ENCODE measurements around the gene PDSS1. TPM values are rescaled to one million over a fixed set of nuclear protein-coding genes. Genes with fewer than 3 reads are reported as not detected.
A peak's percentile ranks its signal among the peaks of the same experiment; 100 is the strongest.

The PDSS1 gene
- total and polyA plus RNA-seq, 9 of the 15 experiments (the other 6 are each of a cell fraction or from before 2014, with no cell fraction given), result 11.0 to 59.5 (median 45.3) TPM

- TF ChIP-seq DDX20 (tag; IDR thresholded peaks at IDR 0.05; ENCODE audit: low read depth) (no peak), EGR1 (conservative IDR thresholded peaks at IDR 0.05) (no peak), HSF4 (CRISPR knock-in tag; IDR thresholded peaks at IDR 0.05; ENCODE audit: borderline replicate concordance) (no peak), MXI1 (IDR thresholded peaks at IDR 0.05; ENCODE audit: low read depth, low read length) (0 out of 2 replicates have a peak, but pooled peaks have one; percentile 51), MLX (CRISPR knock-in tag; conservative IDR thresholded peaks at IDR 0.05) (no peak), CREBBP (IDR thresholded peaks at IDR 0.05; ENCODE audit: low read depth, low read length) (no peak), TRIM24 (IDR thresholded peaks at IDR 0.05) (peak in 1 of 2 experiments; percentile 53; a peak in 1 of 4 replicates), THRA (IDR thresholded peaks at IDR 0.05) (peak; percentile 64), CXXC5 (CRISPR knock-in tag; IDR thresholded peaks at IDR 0.05) (peak; percentile 68), BRD4 (IDR thresholded peaks at IDR 0.05) (no peak), ZNF140 (CRISPR knock-in tag; IDR thresholded peaks at IDR 0.05) (no peak), SP2 (IDR thresholded peaks at IDR 0.05; ENCODE audit: extremely low read depth, low read depth, low read length, poor library complexity, severe bottlenecking) (no peak), ZNF217 (CRISPR knock-in tag; IDR thresholded peaks at IDR 0.05) (no peak), GABPB1 (CRISPR knock-in tag; IDR thresholded peaks at IDR 0.05) (peak; percentile 85), TAF15 (IDR thresholded peaks at IDR 0.05; ENCODE audit: low read depth, low read length) (no peak), XRCC5 (IDR thresholded peaks at IDR 0.05; ENCODE audit: low read depth, low read length) (no peak), ZNF41 (CRISPR knock-in tag; conservative IDR thresholded peaks at IDR 0.05) (no peak), KLF6 (CRISPR knock-in tag; IDR thresholded peaks at IDR 0.05; ENCODE audit: borderline replicate concordance) (peak; percentile 39; the same call in 1 of the 2 replicates), ZNF184 (CRISPR knock-in tag; IDR thresholded peaks at IDR 0.05) (no peak), SMAD3 (CRISPR knock-in tag; conservative IDR thresholded peaks at IDR 0.05) (0 out of 2 replicates have a peak, but pooled peaks have one; percentile 59), ZNF75A (CRISPR knock-in tag; IDR thresholded peaks at IDR 0.05) (no peak), ZNF175 (CRISPR knock-in tag; IDR thresholded peaks at IDR 0.05; ENCODE audit: low read depth) (no peak), ZFP30 (CRISPR knock-in tag; IDR thresholded peaks at IDR 0.05; ENCODE audit: borderline replicate concordance) (no peak), NCOA1 (IDR thresholded peaks at IDR 0.05; ENCODE audit: low read depth) (peak; percentile 77), ZNF212 (CRISPR knock-in tag; IDR thresholded peaks at IDR 0.05) (no peak), NFYB (IDR thresholded peaks at IDR 0.05; ENCODE audit: extremely low read depth, insufficient read length) (no peak), ZBTB7A (IDR thresholded peaks at IDR 0.05; ENCODE audit: borderline replicate concordance, control insufficient read depth, low read depth, low read length) (no peak), ZC3H11A (IDR thresholded peaks at IDR 0.05; ENCODE audit: low read depth, low read length) (0 out of 2 replicates have a peak, but pooled peaks have one; percentile 22), ZNF311 (CRISPR knock-in tag; IDR thresholded peaks at IDR 0.05) (no peak)
Observed at GRCh38 chr10:26697163-26697921, at the start of gene PDSS1 (continued).

Measured in K562 (cell line).